Spleen (tissue), 7 donors: ENCODE measurements around the gene SUSD3.

Experiments used
- CTCF ChIP-seq, 11 experiments: fragments of 200-600 bp in 7 of 11; fragments of 450-650 bp in 4 of 11; sonication (generic) in 4 of 11; IDR thresholded peaks in 8 of 11; conservative IDR thresholded peaks in 3 of 11; 1 replicate in 7 of 11; 2 replicates in 4 of 11; pipeline versions ENCODE4 v1.4.0 to v1.8.0; 2016 to 2021; ENCODE audit warnings: antibody characterized with exemption in 11 of 11, inconsistent platforms in 4 of 11, mild to moderate bottlenecking in 1 of 11
- POLR2A ChIP-seq, 3 donors: fragments of 450-650 bp; IDR thresholded peaks; one replicate each; pipeline ENCODE4 v1.5.1; 2017; ENCODE audit warnings: antibody characterized with exemption in 3 of 3, mild to moderate bottlenecking in 1 of 3
- POLR2AphosphoS5 ChIP-seq, 3 donors: sonication (generic); formaldehyde crosslinking; IDR thresholded peaks; one replicate each; pipeline ENCODE4 v1.5.1; 2017; ENCODE audit warnings: antibody characterized with exemption in 3 of 3
- donor health status: DM: no; HTN: no; CAD: no; lungs with moderate emphysema.
- donor health status: DM: no; HTN: no; CAD: no.
- donor health status: DM: no; HTN: no; CAD: no.

DNA sequence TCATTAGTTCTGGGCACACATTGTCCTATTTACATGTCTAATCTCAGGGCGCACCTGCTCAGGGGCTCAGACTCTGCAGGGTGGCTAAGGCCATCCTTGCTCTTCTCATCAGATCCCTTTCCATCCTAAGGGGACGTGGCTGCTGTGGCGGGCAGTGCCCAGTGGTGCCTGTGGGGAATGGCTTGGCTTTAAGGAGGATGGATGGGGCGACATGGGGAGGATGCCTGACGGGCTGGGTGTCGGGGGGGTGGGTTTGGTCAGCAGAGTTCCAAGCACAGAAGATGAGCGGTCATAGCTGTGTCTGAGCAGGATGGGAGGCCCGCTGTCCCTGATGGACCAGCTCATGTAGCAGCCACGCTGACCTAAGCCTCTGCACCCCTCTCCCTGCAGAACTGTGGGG is 40.9 kb upstream of the SUSD3 start:
- TF ChIP-seq CTCF (IDR thresholded peaks at IDR 0.05 in 8 of 11, conservative IDR thresholded peaks at IDR 0.05 in 3 of 11): no peak
- no peak for TF ChIP-seq POLR2A (IDR thresholded peaks at IDR 0.05)
- TF ChIP-seq POLR2AphosphoS5 (IDR thresholded peaks at IDR 0.05): peak in 2 of 3 donors; percentile 8 to 33
